Sigmoid colon (tissue), 4 donors: Measurements from ENCODE around the gene CSF2.

Experiments
- EP300 ChIP-seq, 4 donors: sonication (generic); formaldehyde crosslinking; IDR thresholded peaks; one replicate each; pipeline ENCODE4 v1.6.1; 2017; ENCODE audit warnings: antibody characterized with exemption in 4 of 4
- POLR2A ChIP-seq, 2 donors: fragments of 450-650 bp; IDR thresholded peaks; one replicate each; pipeline ENCODE4 v1.6.1; 2016; ENCODE audit warnings: antibody characterized with exemption in 2 of 2, mild to moderate bottlenecking in 2 of 2, moderate library complexity in 2 of 2
- POLR2AphosphoS5 ChIP-seq, 4 donors: sonication (generic); formaldehyde crosslinking; IDR thresholded peaks; one replicate each; pipeline ENCODE4 v1.6.1; 2017; ENCODE audit warnings: antibody characterized with exemption in 4 of 4
- TF ChIP-seq, protein P1 (sequence below), 4 experiments: fragments of 450-650 bp in 3 of 4; fragments of 200-600 bp in 1 of 4; IDR thresholded peaks; one replicate each; pipeline ENCODE4 v1.5.1; 2016 to 2019; ENCODE audit warnings: antibody characterized with exemption in 4 of 4, mild to moderate bottlenecking in 3 of 4, moderate library complexity in 2 of 4

DNA sequence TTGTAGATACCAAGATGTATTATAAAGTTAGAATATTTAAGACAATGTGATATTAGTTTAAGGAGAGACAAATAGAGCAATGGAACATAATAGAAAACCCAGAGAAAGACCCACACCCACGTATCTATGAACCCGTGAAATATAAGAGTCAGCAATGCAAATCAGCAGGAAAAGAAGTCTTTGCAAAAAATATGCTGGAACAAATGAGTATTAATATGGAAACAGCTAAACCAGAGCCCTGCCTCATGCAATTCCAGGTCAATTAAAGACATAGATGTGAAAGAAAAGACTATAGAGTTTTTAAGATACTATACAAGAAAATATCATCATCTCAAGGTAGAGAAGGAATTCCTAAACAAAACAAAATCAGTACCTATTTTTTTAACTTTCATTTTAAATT lies 36.2 kb upstream of the CSF2 start:
- TF ChIP-seq, protein P1, sequence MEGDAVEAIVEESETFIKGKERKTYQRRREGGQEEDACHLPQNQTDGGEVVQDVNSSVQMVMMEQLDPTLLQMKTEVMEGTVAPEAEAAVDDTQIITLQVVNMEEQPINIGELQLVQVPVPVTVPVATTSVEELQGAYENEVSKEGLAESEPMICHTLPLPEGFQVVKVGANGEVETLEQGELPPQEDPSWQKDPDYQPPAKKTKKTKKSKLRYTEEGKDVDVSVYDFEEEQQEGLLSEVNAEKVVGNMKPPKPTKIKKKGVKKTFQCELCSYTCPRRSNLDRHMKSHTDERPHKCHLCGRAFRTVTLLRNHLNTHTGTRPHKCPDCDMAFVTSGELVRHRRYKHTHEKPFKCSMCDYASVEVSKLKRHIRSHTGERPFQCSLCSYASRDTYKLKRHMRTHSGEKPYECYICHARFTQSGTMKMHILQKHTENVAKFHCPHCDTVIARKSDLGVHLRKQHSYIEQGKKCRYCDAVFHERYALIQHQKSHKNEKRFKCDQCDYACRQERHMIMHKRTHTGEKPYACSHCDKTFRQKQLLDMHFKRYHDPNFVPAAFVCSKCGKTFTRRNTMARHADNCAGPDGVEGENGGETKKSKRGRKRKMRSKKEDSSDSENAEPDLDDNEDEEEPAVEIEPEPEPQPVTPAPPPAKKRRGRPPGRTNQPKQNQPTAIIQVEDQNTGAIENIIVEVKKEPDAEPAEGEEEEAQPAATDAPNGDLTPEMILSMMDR (IDR thresholded peaks at IDR 0.05): no peak
- TF ChIP-seq EP300 (IDR thresholded peaks at IDR 0.05) (no peak), POLR2AphosphoS5 (IDR thresholded peaks at IDR 0.05) (no peak), POLR2A (IDR thresholded peaks at IDR 0.05) (no peak)
